Adrenal gland (tissue), 12 donors: Measurements from ENCODE around the gene NELFE. TPM values are rescaled to one million over a fixed set of nuclear protein-coding genes. Genes with fewer than 3 reads are reported as not detected.
"Not testable (repeated sequence)": the region's sequence is repeated elsewhere in the genome, so short reads cannot be mapped to it uniquely, and the experiment has no call there.

Source experiments
- DNase-seq, 7 donors: peaks; one replicate each; pipeline ENCODE4 v3.0.0-alpha.2; 2019 to 2020
- H3K27ac ChIP-seq, 5 donors: fragments of 200-600 bp; sonication (generic) in 4 of 5; 1 replicate in 3 of 5; 2 replicates in 2 of 5; pipeline versions ENCODE4 v1.5.1 to v1.8.0; 2016 to 2020; ENCODE audit warnings: mild to moderate bottlenecking in 1 of 5
- H3K27me3 ChIP-seq: fragments of 200-600 bp; 2 replicates; pipeline ENCODE4 v1.8.0; 2021
- H3K36me3 ChIP-seq, 2 donors: fragments of 200-600 bp; replicated peaks in 1 of 2; 1 replicate in 1 of 2; 2 replicates in 1 of 2; pipeline versions ENCODE4 v1.5.1 to v1.8.0; 2018 to 2022
- H3K4me1 ChIP-seq, 2 donors: fragments of 200-600 bp; replicated peaks in 1 of 2; 1 replicate in 1 of 2; 2 replicates in 1 of 2; pipeline versions ENCODE4 v1.5.1 to v1.8.0; 2018 to 2021
- H3K4me3 ChIP-seq, 4 donors: fragments of 200-600 bp; sonication (generic) in 3 of 4; one replicate each; pipeline ENCODE4 v1.5.1; 2016 to 2018
- H3K9me3 ChIP-seq, 3 donors: fragments of 200-600 bp; sonication (generic) in 1 of 3; replicated peaks in 1 of 3; 1 replicate in 2 of 3; 2 replicates in 1 of 3; pipeline versions ENCODE4 v1.5.1 to v1.8.0; 2016 to 2021
- POLR2A ChIP-seq, 2 donors: fragments of 450-650 bp; IDR thresholded peaks; one replicate each; pipeline ENCODE4 v1.6.1; 2017; ENCODE audit warnings: antibody characterized with exemption in 2 of 2, mild to moderate bottlenecking in 2 of 2, moderate library complexity in 1 of 2
- WGBS, 4 donors: extraction: QIAGEN DNeasy Blood & Tissue Kit in 2 of 4; methylation state at CpG; one replicate each; pipeline versions ENCODE4 v1.1.5 to v1.1.7; 2013 to 2017; 5-methylcytosine and 5-hydroxymethylcytosine counted together
- intact Hi-C, 2 donors: fragments of 100-400 bp; cut with DNase I; formaldehyde crosslinking; loops; one replicate each; pipeline versions ENCODE4 v1.14.1 to v1.15.0; 2022 to 2023
- polyA plus RNA-seq, 3 donors: library from polyadenylated mRNA; stranded (reverse); fragments of 200-250 nt in 2 of 3; fragments of 350-450 nt in 1 of 3; fragmentation: Illumina TruSeq in 1 of 3; extraction: RNeasy Lipid Tissue Mini Kit (QIAGEN cat#74804) in 1 of 3; gene quantifications; one replicate each; pipeline ENCODE4 v1.2.3, GENCODE V29; 2013 to 2014
- total RNA-seq, 9 donors: library from RNA; depleted of rRNA in 4 of 9; stranded (reverse); fragments of >200 nt in 4 of 9; fragments of 120-200 nt in 1 of 9; fragmentation: NEBNext Ultra II Directional in 1 of 9; extraction: Animal tissue kit (Norgen Biotek cat#: 25700) in 1 of 9; gene quantifications; one replicate each; pipeline versions ENCODE4 v1.1.0 to v1.2.4, GENCODE V29; 2013 to 2023
- TF ChIP-seq, protein P1 (sequence below), 6 experiments: fragments of 450-650 bp in 4 of 6; fragments of 200-600 bp in 2 of 6; sonication (generic) in 1 of 6; IDR thresholded peaks; 1 replicate in 5 of 6; 2 replicates in 1 of 6; pipeline versions ENCODE4 v1.5.1 to v1.8.0; 2016 to 2021; ENCODE audit warnings: antibody characterized with exemption in 6 of 6, mild to moderate bottlenecking in 2 of 6, moderate library complexity in 1 of 6
- donor health status: healthy with polysubstance abuse.
- donor health status: Bipolar disorder and iron deficiency.
- donor health status: DM: yes; HTN: yes; CAD: no.
- donor health status: DM: no; HTN: no; CAD: no.
- donor health status: DM: no; HTN: no; CAD: no.
- donor health status: DM: yes; HTN: yes; CAD: no.

The NELFE gene
- total and polyA plus RNA-seq, 12 donors, result 64.4 to 117 (median 95.5) TPM

DNA sequence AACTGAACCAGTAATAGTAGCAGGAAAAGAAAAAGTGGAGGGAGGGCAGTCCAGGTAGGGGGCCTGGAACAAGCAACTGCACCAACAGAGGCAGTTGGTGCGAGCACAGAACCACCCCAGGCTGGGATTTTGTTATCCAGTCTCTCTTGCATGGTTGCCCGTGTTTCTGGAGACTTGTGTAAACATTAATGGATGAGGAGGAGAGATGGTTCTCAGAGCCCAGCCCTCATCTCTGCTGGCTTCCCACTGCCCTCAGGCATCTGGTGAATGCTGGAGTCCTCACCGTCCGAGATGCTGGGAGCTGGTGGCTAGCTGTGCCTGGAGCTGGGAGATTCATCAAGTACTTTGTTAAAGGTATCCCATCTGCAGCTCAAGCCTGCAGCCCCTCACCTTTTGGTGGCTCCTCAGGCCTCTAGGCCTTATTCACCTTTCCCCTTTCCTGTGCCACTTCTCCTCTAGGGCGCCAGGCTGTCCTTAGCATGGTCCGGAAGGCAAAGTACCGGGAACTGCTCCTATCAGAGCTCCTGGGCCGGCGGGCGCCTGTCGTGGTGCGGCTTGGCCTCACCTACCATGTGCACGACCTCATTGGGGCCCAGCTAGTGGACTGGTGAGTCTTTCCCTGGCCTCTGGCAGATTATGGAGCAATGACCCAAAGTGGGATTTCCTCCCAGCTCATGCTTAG is 21.6 kb upstream of the NELFE start:
- H3K4me3 ChIP-seq, H3K27me3 ChIP-seq, H3K4me1 ChIP-seq, H3K9me3 ChIP-seq, DNase-seq, intact Hi-C loops: not testable (repeated sequence)
- Histone ChIP-seq H3K36me3 (peaks cover 0 to 10% of the 10 kb centered on the region in 2 donors), H3K27ac (peak overlapping the region in 2 of 5 donors; percentile 15 to 69)
- WGBS, 4 donors, result 88 to 97% (median 95%) methylated on average over 4 to 13 of the region's 13 CpGs

DNA sequence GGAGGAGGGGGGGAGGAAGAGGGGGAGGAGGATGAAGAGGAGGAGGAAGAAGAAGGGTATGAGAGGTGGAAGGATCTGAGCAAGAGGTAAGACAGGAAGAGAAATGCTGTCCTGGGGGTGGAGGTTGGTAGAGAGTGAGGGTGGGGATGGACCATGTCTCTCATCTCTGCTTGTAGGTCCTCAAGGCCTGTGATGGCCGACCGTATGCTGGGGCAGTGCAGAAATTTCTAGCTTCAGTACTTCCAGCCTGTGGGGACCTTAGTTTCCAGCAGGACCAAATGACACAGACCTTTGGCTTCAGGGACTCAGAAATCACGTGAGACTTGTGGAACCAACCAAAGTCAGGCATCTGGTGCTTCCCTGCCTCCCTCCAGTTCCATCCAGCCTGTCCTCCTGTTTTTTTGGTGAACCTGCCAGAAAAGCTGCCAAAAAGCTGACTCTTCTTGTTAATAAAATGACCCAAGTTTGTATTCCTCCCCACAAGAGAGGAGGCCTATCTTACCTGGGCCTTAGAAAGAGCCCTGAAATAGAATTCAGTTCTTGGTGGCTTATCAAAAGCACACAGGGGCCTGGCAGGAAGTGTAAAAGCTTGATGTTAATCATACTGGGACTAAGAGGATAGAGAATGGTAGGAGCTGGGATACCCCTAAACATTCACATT is 20.6 kb upstream of the NELFE start:
- peaks cover 0 to 10% of the 10 kb centered on the region in 2 donors for H3K36me3 ChIP-seq
- peak overlapping the region in 2 of 5 donors; percentile 15 to 69 for H3K27ac ChIP-seq
- 84 to 93% (median 89%) methylated on average over 3 of the region's 3 CpGs for WGBS, 4 donors
- peak in 2 of 7 donors; percentile 10 to 70 for DNase-seq
- H3K27me3 ChIP-seq, result no peaks in the 10 kb centered on the region
- intact Hi-C loops, result no loop called here
- peaks cover 0 to 5% of the 10 kb centered on the region in 2 donors for H3K4me1 ChIP-seq
- no peak overlapping the region for H3K4me3 ChIP-seq
- no peak for TF ChIP-seq POLR2A (IDR thresholded peaks at IDR 0.05)
- TF ChIP-seq, protein P1, sequence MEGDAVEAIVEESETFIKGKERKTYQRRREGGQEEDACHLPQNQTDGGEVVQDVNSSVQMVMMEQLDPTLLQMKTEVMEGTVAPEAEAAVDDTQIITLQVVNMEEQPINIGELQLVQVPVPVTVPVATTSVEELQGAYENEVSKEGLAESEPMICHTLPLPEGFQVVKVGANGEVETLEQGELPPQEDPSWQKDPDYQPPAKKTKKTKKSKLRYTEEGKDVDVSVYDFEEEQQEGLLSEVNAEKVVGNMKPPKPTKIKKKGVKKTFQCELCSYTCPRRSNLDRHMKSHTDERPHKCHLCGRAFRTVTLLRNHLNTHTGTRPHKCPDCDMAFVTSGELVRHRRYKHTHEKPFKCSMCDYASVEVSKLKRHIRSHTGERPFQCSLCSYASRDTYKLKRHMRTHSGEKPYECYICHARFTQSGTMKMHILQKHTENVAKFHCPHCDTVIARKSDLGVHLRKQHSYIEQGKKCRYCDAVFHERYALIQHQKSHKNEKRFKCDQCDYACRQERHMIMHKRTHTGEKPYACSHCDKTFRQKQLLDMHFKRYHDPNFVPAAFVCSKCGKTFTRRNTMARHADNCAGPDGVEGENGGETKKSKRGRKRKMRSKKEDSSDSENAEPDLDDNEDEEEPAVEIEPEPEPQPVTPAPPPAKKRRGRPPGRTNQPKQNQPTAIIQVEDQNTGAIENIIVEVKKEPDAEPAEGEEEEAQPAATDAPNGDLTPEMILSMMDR (IDR thresholded peaks at IDR 0.05), result no peak
- H3K9me3 ChIP-seq, result no peaks in the 10 kb centered on the region

DNA sequence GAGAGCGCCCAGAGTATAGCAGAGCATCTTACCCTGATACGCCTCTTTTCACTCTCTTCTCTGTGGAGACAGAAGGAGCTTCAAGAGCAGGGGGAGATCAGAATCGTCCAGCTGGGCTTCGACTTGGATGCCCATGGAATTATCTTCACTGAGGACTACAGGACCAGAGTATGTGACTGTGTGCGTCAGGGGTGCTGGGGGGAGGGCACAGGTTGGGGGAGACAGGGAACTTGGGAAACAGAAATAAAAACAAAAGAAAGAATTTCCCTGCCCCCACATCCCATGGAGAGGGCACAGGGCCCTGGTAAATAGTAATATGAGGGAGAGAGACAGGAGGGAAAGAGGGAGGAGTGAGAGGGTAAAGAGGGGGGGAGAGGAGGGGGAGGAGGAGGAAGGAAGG is 20.1 kb upstream of the NELFE start:
- intact Hi-C loops, result no loop called here
- 86 to 99% (median 95%) methylated on average over 5 of the region's 5 CpGs for WGBS, 4 donors
- no peak for TF ChIP-seq POLR2A (IDR thresholded peaks at IDR 0.05)
- TF ChIP-seq, protein P1 (IDR thresholded peaks at IDR 0.05), result no peak
- Histone ChIP-seq H3K4me3 (no peak overlapping the region), H3K36me3 (peaks cover 0 to 10% of the 10 kb centered on the region in 2 donors), H3K27me3 (no peaks in the 10 kb centered on the region), H3K9me3 (no peaks in the 10 kb centered on the region), H3K27ac (peak overlapping the region in 1 of 5 donors; percentile 69), H3K4me1 (peaks cover 0 to 10% of the 10 kb centered on the region in 2 donors)
- peak in 1 of 7 donors; percentile 13 for DNase-seq

DNA sequence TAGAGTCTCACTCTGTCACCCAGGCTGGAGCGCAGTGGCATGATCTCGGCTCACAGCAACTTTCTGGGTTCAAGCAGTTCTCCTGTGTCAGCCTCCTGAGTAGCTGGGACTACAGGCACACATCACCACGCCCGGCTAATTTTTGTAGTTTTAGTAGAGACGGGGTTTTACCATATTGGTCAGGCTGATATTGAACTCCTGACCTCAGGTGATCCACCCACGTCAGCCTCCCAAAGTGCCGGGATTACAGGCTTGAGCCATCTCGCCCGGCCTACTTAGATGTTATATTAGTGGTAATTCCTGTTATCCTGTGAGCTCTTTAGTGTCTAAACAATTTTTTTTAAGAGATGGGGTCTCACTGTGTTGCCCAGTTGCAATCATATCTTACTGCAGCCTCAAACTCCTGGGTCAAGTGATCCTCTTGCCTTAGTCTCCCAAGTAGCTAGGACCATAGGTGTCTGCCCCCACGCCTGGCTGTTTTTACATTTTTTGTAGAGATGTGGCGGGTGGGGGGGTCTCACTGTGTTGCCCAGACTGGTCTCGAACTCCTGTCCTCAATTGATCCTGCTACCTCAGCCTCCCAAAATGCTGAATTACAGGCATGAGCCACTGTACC is 19.2 kb upstream of the NELFE start:
- Histone ChIP-seq H3K4me1 (peaks cover 6 to 19% of the 10 kb centered on the region in 2 donors), H3K36me3 (peaks cover 0 to 10% of the 10 kb centered on the region in 2 donors), H3K9me3 (no peaks in the 10 kb centered on the region), H3K4me3 (no peak overlapping the region), H3K27ac (peak overlapping the region in 2 of 5 donors; percentile 5 to 29), H3K27me3 (no peaks in the 10 kb centered on the region)
- 94 to 96% (median 95%) methylated on average over 12 of the region's 12 CpGs for WGBS, 4 donors
- DNase-seq, result peak in 1 of 7 donors; percentile 9
- TF ChIP-seq, protein P1 (IDR thresholded peaks at IDR 0.05), result no peak
- TF ChIP-seq POLR2A (IDR thresholded peaks at IDR 0.05), result no peak
- intact Hi-C loops, result no loop called here

DNA sequence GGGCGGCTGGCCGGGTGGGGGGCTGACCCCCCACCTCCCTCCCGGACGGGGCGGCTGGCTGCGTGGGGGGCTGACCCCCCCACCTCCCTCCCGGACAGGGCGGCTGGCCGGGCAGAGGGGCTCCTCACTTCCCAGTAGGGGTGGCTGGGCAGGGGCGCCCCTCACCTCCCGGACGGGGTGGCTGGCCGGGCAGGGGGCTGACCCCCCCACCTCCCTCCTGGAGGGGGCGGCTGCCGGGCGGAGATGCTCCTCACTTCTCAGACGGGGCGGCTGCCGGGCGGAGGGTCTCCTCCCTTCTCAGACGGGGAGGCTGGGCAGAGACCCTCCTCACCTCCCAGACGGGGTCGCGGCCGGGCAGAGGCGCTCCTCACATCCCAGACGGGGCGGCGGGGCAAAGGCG is 17.3 kb upstream of the NELFE start:
- H3K4me3 ChIP-seq, intact Hi-C loops, H3K27me3 ChIP-seq, H3K27ac ChIP-seq, H3K9me3 ChIP-seq: not testable (repeated sequence)
- H3K36me3 ChIP-seq, result peaks cover 0 to 10% of the 10 kb centered on the region in 2 donors
- peak in 1 of 7 donors; percentile 14 for DNase-seq
- peaks cover 16 to 28% of the 10 kb centered on the region in 2 donors for H3K4me1 ChIP-seq
- 95 to 97% (median 97%) methylated on average over 24 to 30 of the region's 30 CpGs; no CpG with 5 or more reads in 1 of the 4 donors for WGBS, 4 donors
